GM19099 (cell line): ENCODE results near the gene MYOZ1.

Experiments
- POLR2A ChIP-seq: IDR thresholded peaks from 3 replicates; pipeline ENCODE4 v1.6.1; 2011; ENCODE audit warnings: low read depth; ENCODE audit not compliant: insufficient read length; ENCODE audit errors: extremely low read depth

Gene MYOZ1, protein sequence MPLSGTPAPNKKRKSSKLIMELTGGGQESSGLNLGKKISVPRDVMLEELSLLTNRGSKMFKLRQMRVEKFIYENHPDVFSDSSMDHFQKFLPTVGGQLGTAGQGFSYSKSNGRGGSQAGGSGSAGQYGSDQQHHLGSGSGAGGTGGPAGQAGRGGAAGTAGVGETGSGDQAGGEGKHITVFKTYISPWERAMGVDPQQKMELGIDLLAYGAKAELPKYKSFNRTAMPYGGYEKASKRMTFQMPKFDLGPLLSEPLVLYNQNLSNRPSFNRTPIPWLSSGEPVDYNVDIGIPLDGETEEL

DNA sequence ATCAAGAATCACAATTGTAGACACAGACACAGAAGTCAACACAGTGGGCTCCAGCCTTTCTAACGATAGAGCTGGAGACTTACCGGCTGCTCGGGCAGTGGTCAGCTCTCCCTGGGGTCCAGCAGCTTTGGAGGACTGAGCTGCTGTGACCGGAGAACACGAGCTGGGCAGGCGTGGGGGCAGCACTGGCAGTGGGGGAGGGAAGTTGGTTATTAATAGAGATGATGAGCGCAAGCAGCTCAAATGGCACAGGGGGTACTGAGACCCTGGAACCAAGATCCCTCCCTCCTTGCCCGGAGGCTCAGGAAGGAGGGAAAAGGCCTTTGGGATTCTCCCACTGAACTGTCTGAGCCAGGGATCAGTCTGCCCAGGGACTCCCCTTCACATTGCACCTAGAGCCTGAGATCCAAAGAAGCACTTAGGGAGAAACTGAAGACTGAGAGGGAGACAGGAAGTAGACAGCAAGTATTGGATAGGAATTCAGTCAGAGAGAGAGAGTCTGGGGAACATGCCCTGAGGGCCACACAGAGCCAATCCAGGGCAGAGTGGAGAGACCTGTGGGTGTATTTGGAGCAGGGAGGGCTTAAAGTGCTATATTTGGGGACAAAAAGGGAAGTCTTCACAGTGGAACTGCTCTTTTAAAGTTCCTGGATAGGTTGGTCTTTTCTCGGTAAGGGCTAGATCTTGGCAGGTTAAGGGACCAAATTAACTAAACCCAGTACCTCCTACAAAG lies at the start of gene MYOZ1:
MYOZ1 (minus strand) TSS at position 147 of the 733 bp plus-strand sequence. CDS start 1,457 bp downstream, outside the sequence.
- no peak for TF ChIP-seq POLR2A

DNA sequence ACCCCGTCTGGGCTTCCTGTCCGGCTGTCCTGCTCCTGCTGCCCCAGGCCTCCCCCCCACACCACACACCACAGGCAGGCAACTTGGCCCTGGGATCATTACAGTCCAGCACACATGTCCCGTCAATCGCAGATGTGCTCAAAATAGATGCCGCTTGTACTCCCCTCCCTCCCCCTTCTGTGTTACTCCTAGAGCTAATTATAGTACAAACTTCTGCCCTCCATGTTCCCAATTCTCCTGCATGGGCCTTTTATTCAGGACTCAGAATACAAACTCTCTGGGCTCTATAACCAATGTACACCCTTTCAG lies 14.7 kb upstream of the MYOZ1 start, which contains the start of gene SYNPO2L:
SYNPO2L (minus strand) TSS at position 40 of the 309 bp plus-strand sequence. CDS start 107 bp downstream, outside the sequence.
- no peak for TF ChIP-seq POLR2A

DNA sequence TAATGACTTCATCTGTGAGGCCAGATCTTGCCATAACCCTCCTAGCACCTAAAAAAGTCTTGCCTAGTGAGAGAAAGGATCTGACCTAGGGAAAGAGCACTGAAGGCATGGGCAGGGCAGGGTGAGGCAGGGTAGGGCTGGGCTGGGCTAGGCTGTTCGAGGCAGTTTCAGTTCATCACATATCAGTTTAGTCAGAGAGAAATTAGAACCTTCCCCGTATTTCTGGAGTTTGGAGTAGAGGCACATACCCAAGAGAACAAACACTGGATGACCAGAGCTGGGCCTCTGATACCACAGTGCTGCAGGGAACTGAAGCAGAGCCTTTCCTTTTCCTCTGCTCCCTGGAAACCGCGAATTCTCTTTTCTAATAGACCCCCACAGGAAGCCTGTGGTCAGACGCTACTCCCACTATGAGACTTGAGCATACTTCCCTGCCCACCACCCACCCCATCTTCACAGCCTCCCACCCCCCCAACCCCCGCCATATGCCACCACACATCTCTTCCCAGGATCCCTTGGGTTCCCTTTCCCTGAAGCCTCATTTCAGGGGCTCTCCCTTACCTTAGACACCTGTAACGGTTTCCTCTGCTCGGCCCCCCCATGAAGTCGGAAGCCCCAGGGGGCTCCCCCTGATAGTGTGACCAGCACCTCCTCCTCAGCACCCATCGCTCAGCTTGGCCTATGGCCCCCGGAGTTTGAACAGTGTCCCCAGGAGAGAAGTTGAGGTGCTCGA lies 14.1 kb upstream of the MYOZ1 start:
- TF ChIP-seq POLR2A, result no peak

DNA sequence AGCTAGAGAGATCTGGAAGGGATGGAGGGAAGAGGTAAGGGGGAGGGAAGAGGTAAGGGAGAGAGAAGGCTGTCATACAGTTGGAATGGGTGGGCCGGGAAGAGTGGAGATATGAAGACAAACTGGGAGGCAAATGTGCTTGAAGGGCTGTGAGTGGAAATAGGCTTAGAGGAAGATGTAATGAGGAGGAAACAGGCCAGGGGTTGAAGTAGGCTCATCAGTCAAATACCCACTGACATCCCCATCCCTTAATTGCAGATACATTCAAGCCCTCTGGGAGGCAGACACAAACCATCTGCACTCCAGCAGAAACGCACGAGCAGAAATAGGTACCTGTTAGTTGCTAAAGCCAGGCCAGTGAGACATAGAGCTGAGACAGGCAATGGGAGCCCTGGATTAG lies 12.4 kb upstream of the MYOZ1 start:
- no peak for TF ChIP-seq POLR2A

DNA sequence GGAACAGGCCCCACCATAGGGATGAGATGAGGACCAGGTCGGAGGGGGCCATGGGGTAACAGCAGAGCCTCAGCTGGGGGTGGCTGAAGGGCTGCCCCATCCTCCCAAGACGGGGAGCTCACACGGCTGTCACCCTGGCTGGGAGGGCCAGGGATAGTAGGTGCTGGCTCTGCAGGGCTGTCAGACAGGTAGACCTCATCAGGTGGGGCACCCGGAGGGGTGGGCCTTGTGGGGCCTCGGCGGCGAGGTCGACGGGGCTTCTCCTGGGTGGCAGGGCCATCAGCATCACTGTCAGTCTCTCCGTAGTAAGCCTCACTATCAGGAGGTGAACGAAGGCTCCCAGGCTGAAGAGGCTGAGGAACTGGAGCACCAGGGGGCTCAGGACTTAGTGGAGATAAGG lies 11.9 kb upstream of the MYOZ1 start:
- TF ChIP-seq POLR2A, result no peak

DNA sequence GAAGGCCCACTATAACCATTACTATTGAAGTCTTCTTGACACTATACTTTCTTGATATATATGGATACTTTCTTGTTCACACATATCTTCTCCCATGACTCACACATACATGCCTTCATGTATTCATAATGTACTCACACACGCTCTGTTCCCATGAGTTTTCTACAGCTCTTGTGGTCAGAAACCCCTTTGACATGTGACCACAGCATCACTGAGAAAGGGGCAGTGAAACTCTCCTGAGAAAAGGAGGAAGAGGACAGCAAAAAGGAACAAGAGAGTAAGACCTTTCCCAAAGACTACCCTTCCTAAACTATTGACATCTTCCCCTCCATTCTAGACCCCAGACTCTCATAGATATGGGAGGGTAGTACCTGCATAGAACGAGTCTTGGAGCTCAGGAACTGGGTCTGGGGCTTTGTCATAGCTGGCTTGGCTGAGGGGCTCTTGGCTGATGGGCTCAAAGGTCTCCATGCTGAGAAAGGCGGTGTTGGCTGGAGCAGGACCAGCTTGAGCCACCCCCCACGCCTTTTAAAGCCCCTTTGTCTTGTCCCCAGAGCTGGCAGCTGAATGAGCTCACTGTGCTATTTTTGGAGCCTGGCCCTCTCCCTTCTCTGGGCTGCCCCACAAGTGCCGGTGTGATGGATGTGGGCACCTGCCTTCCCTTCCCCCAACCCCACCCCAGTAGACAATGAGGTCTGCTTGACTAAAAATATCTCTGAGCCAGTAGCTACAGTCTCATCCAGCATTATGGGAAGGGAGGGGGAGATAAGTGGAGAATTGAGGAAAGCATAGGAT lies 9.5 kb upstream of the MYOZ1 start:
- TF ChIP-seq POLR2A, result no peak

DNA sequence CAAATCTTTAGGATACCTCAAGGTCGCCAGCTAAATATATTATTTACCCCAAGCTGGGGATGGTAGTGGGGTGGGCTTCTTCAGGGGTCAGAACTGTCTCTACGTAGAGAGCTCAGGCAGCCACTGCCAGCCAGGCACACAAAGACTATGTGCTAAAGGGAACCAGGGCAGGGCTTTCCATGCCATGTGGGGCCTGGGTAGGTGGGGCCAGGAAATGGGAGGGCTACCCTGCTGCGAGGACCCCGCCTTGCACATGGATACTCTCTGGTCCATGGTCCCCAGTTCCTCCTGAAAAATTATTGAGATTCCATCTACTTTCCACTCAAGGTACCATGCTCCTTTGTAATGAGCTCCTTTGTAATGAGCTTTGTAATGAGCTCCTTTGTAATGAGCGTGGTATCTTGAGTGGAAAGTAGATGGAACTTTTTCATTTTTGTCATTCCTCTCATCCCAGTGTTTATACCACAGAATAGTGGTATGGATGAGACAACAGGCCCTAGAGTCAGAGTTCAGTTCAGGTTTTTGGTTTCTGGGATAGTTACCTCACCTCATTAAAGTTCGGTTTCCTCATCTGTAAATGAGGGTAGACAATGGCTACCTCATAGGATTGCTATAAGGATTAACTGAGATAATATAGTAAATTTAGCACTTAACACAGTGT lies 8.7 kb upstream of the MYOZ1 start:
- TF ChIP-seq POLR2A, result no peak

DNA sequence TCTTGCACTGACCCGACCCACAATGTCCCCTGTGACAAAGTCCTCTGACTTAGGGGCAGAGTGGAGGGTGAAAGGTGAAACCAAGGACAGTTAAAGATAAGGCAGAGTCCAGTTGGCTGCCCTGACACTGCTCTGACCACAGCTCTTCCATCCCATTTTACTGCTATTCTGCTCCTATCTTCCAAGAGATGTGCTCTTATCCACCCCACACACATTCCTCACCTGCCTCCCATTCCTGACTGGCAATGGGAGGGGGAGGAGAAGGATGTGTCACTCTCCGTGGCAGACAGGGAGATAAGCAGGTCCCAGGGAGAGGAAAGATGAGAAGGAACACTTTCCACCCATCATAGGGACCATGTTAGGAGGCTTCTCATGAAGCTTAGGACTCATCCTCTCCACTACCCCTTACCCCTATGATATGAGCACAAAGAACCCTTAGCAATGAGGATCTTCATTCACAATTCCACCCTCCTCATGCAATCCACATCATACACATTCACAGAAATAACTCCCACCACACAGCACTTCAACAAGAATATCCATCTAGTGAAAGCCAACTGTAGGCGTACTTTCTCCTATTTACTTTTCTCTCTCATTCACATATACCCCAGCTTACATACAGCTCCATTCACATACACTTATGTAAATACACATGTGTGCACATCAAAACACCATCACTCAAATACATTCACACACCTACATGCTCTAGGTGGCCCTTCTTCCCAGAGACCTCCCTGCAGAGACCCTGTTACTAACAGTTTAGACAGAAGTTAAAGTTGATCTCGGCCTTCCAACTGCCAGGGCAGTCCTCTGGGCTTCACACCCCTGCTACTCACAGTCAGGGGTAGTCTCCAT lies 7.9 kb upstream of the MYOZ1 start:
- TF ChIP-seq POLR2A, result no peak

DNA sequence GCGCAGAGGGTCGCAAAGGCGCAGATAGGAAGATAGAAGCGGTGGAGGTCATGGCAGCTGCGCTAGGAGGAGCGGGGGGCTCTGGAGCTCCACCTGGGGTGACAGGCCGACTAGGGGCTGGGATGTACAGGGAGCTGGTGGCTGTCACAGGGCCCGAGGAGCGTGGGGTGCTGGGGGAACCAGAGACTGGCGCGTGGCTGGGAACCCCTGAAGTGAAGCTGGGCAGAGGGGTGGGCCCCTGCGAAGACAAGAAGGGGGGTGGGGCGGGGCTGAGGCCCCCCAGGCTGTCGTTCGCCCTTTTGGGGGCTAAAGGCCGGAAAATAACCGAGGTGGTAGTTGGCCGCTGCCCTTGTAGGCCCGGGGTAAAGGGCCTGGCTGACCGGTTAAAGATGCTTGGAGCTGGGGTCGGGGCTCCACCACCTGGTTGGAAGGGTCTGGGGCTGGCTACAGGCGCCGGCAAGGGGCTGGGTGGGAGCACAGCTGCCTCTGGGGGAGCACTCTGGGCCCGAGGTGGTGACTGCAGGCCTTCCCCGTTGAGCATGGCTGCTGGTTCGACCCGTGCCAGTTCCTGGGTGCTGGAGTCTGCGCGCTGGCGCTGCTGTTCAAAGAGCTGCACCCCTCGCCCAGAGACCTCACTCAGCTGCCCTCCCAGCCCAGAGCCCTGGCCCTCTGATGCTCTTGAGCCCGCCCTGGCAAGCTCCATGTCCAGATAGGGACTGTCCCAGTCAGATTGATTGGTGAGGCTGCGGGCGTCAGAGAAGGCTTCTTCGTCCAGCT lies 6.8 kb upstream of the MYOZ1 start:
- TF ChIP-seq POLR2A, result no peak

DNA sequence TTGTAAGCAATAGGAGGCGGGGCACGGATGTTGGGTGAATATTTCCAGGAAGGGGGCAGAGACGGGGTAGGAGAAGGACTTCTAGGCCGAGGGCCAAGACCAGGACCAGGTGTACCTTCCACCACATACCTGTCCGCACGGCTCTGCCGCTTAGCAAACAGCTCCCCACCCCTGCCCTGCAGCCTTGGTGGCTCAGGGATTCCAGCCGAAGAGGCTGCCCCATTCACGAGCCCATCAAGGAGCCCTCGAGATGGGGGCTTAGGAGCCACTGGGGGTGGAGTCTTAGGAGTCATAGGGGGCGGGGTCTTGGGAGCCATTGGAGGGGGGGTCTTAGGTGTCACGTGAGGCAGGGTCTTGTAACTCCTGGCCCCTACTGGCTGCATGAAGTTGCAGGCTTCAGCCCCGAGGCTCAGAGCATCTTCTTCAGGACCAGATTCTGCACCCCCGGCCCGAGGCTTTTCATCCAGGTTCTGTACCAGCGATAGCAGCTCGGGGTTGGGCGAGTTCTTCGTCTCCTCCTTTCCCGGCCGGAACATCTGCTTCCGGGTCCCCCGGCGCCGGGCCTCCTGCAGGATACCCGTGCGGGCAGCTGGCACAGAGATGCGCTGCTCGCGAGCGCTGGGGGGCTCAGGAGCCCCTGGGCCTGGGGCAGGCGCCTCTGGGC lies 6.1 kb upstream of the MYOZ1 start:
- TF ChIP-seq POLR2A, result no peak

DNA sequence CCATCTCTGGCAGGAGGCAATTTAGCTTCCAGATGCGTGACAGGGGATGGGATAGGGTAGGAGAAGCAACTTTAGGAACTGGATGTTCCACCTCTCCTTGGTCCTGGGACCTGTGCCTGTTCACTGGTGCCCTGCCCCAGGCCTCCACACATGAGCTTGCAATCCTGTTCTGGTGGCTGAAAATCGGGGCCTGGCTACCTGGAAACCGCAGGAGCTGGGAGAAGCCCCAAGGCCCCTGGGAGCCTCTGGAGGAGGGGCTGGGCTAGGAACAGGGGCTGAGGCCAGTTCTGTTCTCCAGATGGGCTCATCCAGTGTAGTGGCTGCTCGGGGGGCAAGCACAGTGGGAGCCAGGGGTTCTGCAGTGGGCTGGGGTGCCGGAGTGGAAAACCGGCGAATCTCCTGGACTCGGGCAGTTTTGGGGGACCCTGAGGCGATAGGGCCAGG lies 5.3 kb upstream of the MYOZ1 start:
- TF ChIP-seq POLR2A, result no peak

DNA sequence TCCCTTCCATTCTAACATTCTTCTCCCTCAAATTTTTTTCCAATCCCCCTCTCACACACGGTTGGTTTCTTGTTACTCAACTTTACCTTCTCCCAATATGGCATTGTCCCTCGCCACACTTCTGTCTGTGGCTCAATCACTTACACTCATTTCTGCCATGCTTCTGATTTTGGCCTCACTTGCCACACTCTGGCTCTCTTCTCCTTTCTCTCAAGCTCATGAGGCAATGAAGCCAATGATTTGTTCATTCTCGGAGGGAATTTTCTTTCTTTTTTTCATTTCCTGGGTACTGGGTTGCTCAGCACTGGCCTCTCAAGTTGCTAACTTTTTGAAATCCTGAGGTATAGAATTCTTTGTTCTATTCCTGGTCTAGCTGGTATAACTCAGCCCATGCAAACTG lies 4.0 kb upstream of the MYOZ1 start:
- TF ChIP-seq POLR2A, result no peak

DNA sequence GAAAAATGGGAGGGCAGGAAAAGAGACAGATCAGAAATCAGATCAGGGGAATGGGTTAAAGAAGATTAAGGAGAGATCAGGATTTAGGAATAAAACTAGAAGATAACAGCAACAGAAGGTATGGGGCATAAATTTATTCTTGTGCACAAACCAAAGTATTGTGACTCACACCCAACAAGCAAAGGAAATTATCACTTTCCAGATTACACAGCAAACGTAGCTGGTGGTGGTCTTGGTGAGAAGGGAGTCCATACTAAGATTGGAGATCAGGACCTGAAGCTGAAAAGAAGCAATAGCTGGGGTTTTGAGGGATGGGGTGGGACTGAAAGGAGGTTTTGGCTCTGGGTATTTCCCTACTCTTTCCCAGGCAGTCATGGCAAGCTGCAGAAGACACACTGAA lies 3.5 kb upstream of the MYOZ1 start:
- TF ChIP-seq POLR2A, result no peak
